ENCODE measurements around the gene KAT7.

- TF ChIP-seq CTCF (IDR thresholded peaks at IDR 0.05; ENCODE audit: control extremely low read depth in 1 of 3, insufficient read depth in 1 of 3, low read depth in 1 of 3, low read length in 3 of 3) (no peak), POLR2A (IDR thresholded peaks at IDR 0.05; ENCODE audit: control extremely low read depth in 1 of 2, low read depth in 2 of 2, low read length in 2 of 2) (no peak), POLR2AphosphoS5 (IDR thresholded peaks at IDR 0.05; ENCODE audit: low read depth, low read length) (no peak), CEBPB (IDR thresholded peaks at IDR 0.05; ENCODE audit: low read depth, low read length) (no peak), USF2 (IDR thresholded peaks at IDR 0.05; ENCODE audit: low read length) (no peak), EP300 (IDR thresholded peaks at IDR 0.05; ENCODE audit: borderline replicate concordance in 1 of 2, low read depth in 2 of 2, low read length in 2 of 2) (no peak), PHF8 (conservative IDR thresholded peaks at IDR 0.05; ENCODE audit: low read depth, low read length) (no peak), EZH2 (IDR thresholded peaks at IDR 0.05; ENCODE audit: low read depth, low read length, severe bottlenecking) (no peak)
Observed at GRCh38 chr17:49878931-49879904, 90.7 kb downstream of the KAT7 start.

All from H1 (cell line).